Uterus (tissue), 4 donors: Measurements from ENCODE around the gene DHX8. TPM values are rescaled to one million over a fixed set of nuclear protein-coding genes. Genes with fewer than 3 reads are reported as not detected.

Experiments
- DNase-seq, 2 donors: peaks; one replicate each; pipeline ENCODE4 v3.0.0-alpha.2; 2019 to 2020
- H3K27ac ChIP-seq, 2 donors: fragments of 200-600 bp; sonication (generic); 1 replicate in 1 of 2; 2 replicates in 1 of 2; pipeline ENCODE4 v1.5.1; 2016 to 2018
- H3K27me3 ChIP-seq, 2 donors: fragments of 200-600 bp; sonication (generic); one replicate each; pipeline ENCODE4 v1.5.1; 2018 to 2019; ENCODE audit warnings: control low read depth in 1 of 2
- H3K36me3 ChIP-seq, 2 donors: fragments of 200-600 bp; sonication (generic); one replicate each; pipeline ENCODE4 v1.5.1; 2019; ENCODE audit warnings: control low read depth in 1 of 2
- H3K4me1 ChIP-seq, 2 donors: fragments of 200-600 bp; sonication (generic); one replicate each; pipeline ENCODE4 v1.5.1; 2018 to 2019; ENCODE audit warnings: control low read depth in 1 of 2
- H3K4me3 ChIP-seq, 2 donors: fragments of 200-600 bp; sonication (generic); 1 replicate in 1 of 2; 2 replicates in 1 of 2; pipeline ENCODE4 v1.5.1; 2018 to 2019; ENCODE audit warnings: mild to moderate bottlenecking in 1 of 2
- H3K9me3 ChIP-seq, 2 donors: fragments of 200-600 bp; sonication (generic); one replicate each; pipeline ENCODE4 v1.5.1; 2019; ENCODE audit warnings: control low read depth in 1 of 2
- CTCF ChIP-seq, 4 experiments: fragments of 200-600 bp in 2 of 4; fragments of 450-650 bp in 2 of 4; sonication (generic) in 2 of 4; IDR thresholded peaks; one replicate each; pipeline ENCODE4 v1.5.1; 2016 to 2019; ENCODE audit warnings: antibody characterized with exemption in 4 of 4, mild to moderate bottlenecking in 2 of 4, moderate library complexity in 1 of 4
- POLR2A ChIP-seq, 2 donors: fragments of 450-650 bp; IDR thresholded peaks; one replicate each; pipeline ENCODE4 v1.6.1; 2016; ENCODE audit warnings: antibody characterized with exemption in 2 of 2, mild to moderate bottlenecking in 1 of 2, moderate library complexity in 1 of 2
- intact Hi-C: fragments of 100-400 bp; cut with DNase I; formaldehyde crosslinking; loops from one replicate; pipeline ENCODE4 v1.15.1; 2023; ENCODE audit warnings: low total_unique reads
- total RNA-seq, 4 donors: library from RNA; depleted of rRNA in 3 of 4; stranded (reverse); fragments of >200 nt in 3 of 4; gene quantifications; one replicate each; pipeline versions ENCODE4 v1.1.0 to v1.2.4, GENCODE V29; 2014 to 2023
- donor health status: DM: yes; HTN: yes; CAD: no.

Gene DHX8
- total RNA-seq, 4 donors from 2014 or later = 8.5 to 54.6 (median 32.0) TPM

DNA sequence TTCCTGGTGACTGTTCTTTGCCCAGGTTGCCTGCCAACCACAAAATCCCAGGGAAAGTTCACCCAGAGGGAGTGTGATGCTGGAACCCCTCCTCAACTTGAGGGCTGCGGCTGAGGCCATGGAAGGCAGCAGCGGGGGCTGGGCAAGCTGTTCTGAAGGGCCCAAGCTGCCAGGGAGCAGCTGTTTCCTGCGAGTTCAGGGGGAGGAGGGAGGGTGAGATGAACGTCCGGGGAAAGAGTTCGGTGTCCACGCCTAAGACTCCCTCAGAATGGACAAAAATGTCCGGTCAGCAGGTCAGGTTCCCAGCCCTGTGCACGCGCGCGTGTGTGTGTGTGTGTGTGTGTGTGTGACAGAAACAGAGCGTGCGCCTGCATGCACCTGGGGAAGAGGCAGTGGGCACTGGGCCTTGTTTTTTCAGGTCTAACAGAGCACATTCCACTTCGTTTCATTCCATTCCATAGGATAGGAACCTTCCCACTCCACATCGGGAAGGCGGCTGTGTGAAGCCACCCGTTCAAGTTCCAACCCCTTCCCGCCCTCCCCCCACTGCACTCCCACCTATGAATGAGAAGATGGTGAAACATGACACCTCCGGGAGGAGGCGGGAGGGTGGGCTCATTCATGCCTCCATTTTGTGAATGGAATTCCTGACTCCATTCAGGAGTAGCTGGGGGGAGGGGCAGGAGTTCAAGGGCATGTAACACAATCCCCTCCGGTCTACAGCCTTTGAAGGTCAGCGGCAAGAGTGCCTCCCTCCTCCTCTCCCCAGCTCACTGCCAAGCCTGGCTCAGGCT, 46.7 kb downstream of the DHX8 start:
- peak; percentile 73 to 74 for DNase-seq
- H3K9me3 ChIP-seq = no peaks in the 10 kb centered on the region
- H3K4me3 ChIP-seq = peak overlapping the region in 1 of 2 donors; percentile 2
- no peaks in the 10 kb centered on the region for H3K27me3 ChIP-seq
- H3K36me3 ChIP-seq = no peaks in the 10 kb centered on the region
- intact Hi-C loops = no loop called here
- H3K4me1 ChIP-seq = peaks cover 0 to 11% of the 10 kb centered on the region in 2 donors
- TF ChIP-seq POLR2A (IDR thresholded peaks at IDR 0.05) = no peak
- TF ChIP-seq CTCF (IDR thresholded peaks at IDR 0.05) = peak in 1 of 4 experiments; percentile 3
- H3K27ac ChIP-seq = peak overlapping the region; percentile 14 to 21

DNA sequence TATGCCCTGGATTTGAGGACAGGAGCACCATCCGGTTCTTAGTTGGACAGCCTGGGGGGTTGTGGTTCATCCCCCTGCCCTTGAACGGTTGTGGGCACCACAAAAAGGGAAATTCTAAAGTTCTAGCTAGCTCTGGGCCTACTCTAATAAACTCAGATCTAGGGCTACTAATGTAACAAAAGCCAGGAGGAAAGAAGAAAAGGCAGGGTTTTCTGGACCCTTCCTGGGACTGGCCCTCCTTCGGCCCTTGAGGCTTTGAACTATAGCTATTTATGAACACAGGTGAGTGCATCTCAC, 47.3 kb downstream of the DHX8 start:
- Histone ChIP-seq H3K4me1 (peaks cover 0 to 11% of the 10 kb centered on the region in 2 donors), H3K36me3 (no peaks in the 10 kb centered on the region), H3K4me3 (no peak overlapping the region), H3K27me3 (no peaks in the 10 kb centered on the region), H3K27ac (peak overlapping the region in 1 of 2 donors; percentile 14), H3K9me3 (no peaks in the 10 kb centered on the region)
- TF ChIP-seq POLR2A (IDR thresholded peaks at IDR 0.05) (no peak), CTCF (IDR thresholded peaks at IDR 0.05) (no peak)
- intact Hi-C loops = no loop called here
- DNase-seq = no peak

DNA sequence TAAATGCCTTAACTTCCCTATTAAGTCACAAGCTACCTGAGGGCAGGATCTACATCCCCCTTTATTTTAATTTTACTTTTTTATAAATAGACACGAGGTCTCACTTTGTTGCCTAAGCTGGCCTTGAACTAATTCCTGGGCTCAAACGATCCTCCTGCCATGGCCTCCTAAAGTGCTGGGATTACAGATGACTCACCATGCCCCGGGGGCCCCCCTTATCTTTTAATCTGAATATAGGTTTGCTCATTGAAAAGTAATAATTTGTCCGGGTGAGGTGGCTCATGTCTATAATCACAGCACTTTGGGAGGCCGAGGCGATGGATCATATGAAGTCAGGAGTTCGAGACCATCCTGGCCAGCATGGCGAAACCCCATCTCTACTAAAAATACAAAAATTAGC, 48.2 kb downstream of the DHX8 start:
- H3K4me3 ChIP-seq = no peak overlapping the region
- peaks cover 0 to 11% of the 10 kb centered on the region in 2 donors for H3K4me1 ChIP-seq
- no peaks in the 10 kb centered on the region for H3K27me3 ChIP-seq
- H3K9me3 ChIP-seq = no peaks in the 10 kb centered on the region
- TF ChIP-seq POLR2A (IDR thresholded peaks at IDR 0.05) (no peak), CTCF (IDR thresholded peaks at IDR 0.05) (no peak)
- no peaks in the 10 kb centered on the region for H3K36me3 ChIP-seq
- no peak overlapping the region for H3K27ac ChIP-seq
- no peak for DNase-seq
- intact Hi-C loops = no loop called here

GRCh38 chr17:43532581-43532980, 48.8 kb downstream of the DHX8 start:
- intact Hi-C loops = no loop called here
- TF ChIP-seq CTCF (IDR thresholded peaks at IDR 0.05) = no peak
- TF ChIP-seq POLR2A (IDR thresholded peaks at IDR 0.05) = no peak

GRCh38 chr17:43533699-43534098, 49.9 kb downstream of the DHX8 start:
- no peak overlapping the region for H3K27ac ChIP-seq
- no peaks in the 10 kb centered on the region for H3K27me3 ChIP-seq
- intact Hi-C loops = no loop called here
- no peaks in the 10 kb centered on the region for H3K9me3 ChIP-seq
- no peak overlapping the region for H3K4me3 ChIP-seq
- TF ChIP-seq POLR2A (IDR thresholded peaks at IDR 0.05) (no peak), CTCF (IDR thresholded peaks at IDR 0.05) (no peak)
- no peak for DNase-seq
- peaks cover 0 to 11% of the 10 kb centered on the region in 2 donors for H3K4me1 ChIP-seq
- H3K36me3 ChIP-seq = no peaks in the 10 kb centered on the region

More at GRCh38 chr17:43532581-43532980, 48.8 kb downstream of the DHX8 start:
- H3K36me3 ChIP-seq = no peaks in the 10 kb centered on the region
- no peaks in the 10 kb centered on the region for H3K9me3 ChIP-seq
- H3K4me3 ChIP-seq = no peak overlapping the region
- H3K27me3 ChIP-seq = no peaks in the 10 kb centered on the region
- no peak overlapping the region for H3K27ac ChIP-seq
- H3K4me1 ChIP-seq = peaks cover 0 to 11% of the 10 kb centered on the region in 2 donors
- DNase-seq = no peak
